Measurements from ENCODE around the gene DCC.

Gene DCC

GRCh38 chr18:52598921-52599320 lies 258.9 kb downstream of the DCC start:
- Histone ChIP-seq H3K4me3 (no peak overlapping the region), H3K27ac (no peak overlapping the region), H3K9me3 (no peaks in the 10 kb centered on the region), H3K36me3 (no peaks in the 10 kb centered on the region), H3K4me1 (no peaks in the 10 kb centered on the region), H3K27me3 (no peaks in the 10 kb centered on the region)
- TF ChIP-seq CTCF (IDR thresholded peaks at IDR 0.05) = no peak
- intact Hi-C loops (cut with DNase I; ENCODE audit: low total_unique reads) = no loop called here
- DNase-seq = no peak

- intact Hi-C loops (cut with DNase I; ENCODE audit: low total_unique reads) = no loop called here
- H3K36me3 ChIP-seq = no peaks in the 10 kb centered on the region
- no peak for DNase-seq
- no peaks in the 10 kb centered on the region for H3K27me3 ChIP-seq
- H3K4me3 ChIP-seq = no peak overlapping the region
- no peaks in the 10 kb centered on the region for H3K4me1 ChIP-seq
- H3K27ac ChIP-seq = no peak overlapping the region
- no peak for TF ChIP-seq CTCF (IDR thresholded peaks at IDR 0.05)
- no peaks in the 10 kb centered on the region for H3K9me3 ChIP-seq
These were observed 262.8 kb downstream of the DCC start for GRCh38 chr18:52602820-52603219.

GRCh38 chr18:52605345-52605744 lies 265.3 kb downstream of the DCC start:
- DNase-seq = no peak
- intact Hi-C loops (cut with DNase I; ENCODE audit: low total_unique reads) = no loop called here
- Histone ChIP-seq H3K9me3 (no peaks in the 10 kb centered on the region), H3K36me3 (no peaks in the 10 kb centered on the region), H3K4me1 (no peaks in the 10 kb centered on the region), H3K4me3 (no peak overlapping the region), H3K27ac (no peak overlapping the region), H3K27me3 (no peaks in the 10 kb centered on the region)
- no peak for TF ChIP-seq CTCF (IDR thresholded peaks at IDR 0.05)

- Histone ChIP-seq H3K4me1 (no peaks in the 10 kb centered on the region), H3K9me3 (no peaks in the 10 kb centered on the region), H3K27me3 (no peaks in the 10 kb centered on the region), H3K4me3 (no peak overlapping the region), H3K36me3 (no peaks in the 10 kb centered on the region), H3K27ac (no peak overlapping the region)
- no peak for TF ChIP-seq CTCF (IDR thresholded peaks at IDR 0.05)
- intact Hi-C loops (cut with DNase I; ENCODE audit: low total_unique reads) = no loop called here
- no peak for DNase-seq
These were observed 268.0 kb downstream of the DCC start for GRCh38 chr18:52607985-52608384.

- intact Hi-C loops (cut with DNase I; ENCODE audit: low total_unique reads) = loop anchor here (10.0 kb wide), 1 partner anchor 56 kb away; no protein-coding TSS in a partner anchor
- no peaks in the 10 kb centered on the region for H3K27me3 ChIP-seq
- no peak for DNase-seq
- no peak overlapping the region for H3K27ac ChIP-seq
- H3K4me3 ChIP-seq = no peak overlapping the region
- no peaks in the 10 kb centered on the region for H3K36me3 ChIP-seq
- H3K9me3 ChIP-seq = no peaks in the 10 kb centered on the region
- no peak for TF ChIP-seq CTCF (IDR thresholded peaks at IDR 0.05)
- H3K4me1 ChIP-seq = no peaks in the 10 kb centered on the region
These were observed 270.6 kb downstream of the DCC start for GRCh38 chr18:52610451-52611115.

GRCh38 chr18:52612406-52612805 lies 272.4 kb downstream of the DCC start:
- no peak for DNase-seq
- no peaks in the 10 kb centered on the region for H3K9me3 ChIP-seq
- no peak for TF ChIP-seq CTCF (IDR thresholded peaks at IDR 0.05)
- H3K4me3 ChIP-seq = no peak overlapping the region
- intact Hi-C loops (cut with DNase I; ENCODE audit: low total_unique reads) = loop anchor here (10.0 kb wide), 1 partner anchor 58 kb away; no protein-coding TSS in a partner anchor
- H3K36me3 ChIP-seq = no peaks in the 10 kb centered on the region
- H3K4me1 ChIP-seq = no peaks in the 10 kb centered on the region
- no peaks in the 10 kb centered on the region for H3K27me3 ChIP-seq
- no peak overlapping the region for H3K27ac ChIP-seq

Data from tibial artery (tissue), 4 donors.